Stomach (tissue), 4 donors: ENCODE measurements around the gene CD82.

ENCODE experiments used
- EP300 ChIP-seq: sonication (generic); formaldehyde crosslinking; IDR thresholded peaks from one replicate; pipeline ENCODE4 v1.6.1; 2017; ENCODE audit warnings: antibody characterized with exemption
- TF ChIP-seq, protein P1 (sequence below), 7 experiments: fragments of 450-650 bp in 4 of 7; fragments of 200-600 bp in 3 of 7; sonication (generic) in 3 of 7; IDR thresholded peaks; one replicate each; pipeline ENCODE4 v1.5.1; 2016 to 2019; ENCODE audit warnings: antibody characterized with exemption in 7 of 7, control low read depth in 2 of 7, mild to moderate bottlenecking in 1 of 7

DNA sequence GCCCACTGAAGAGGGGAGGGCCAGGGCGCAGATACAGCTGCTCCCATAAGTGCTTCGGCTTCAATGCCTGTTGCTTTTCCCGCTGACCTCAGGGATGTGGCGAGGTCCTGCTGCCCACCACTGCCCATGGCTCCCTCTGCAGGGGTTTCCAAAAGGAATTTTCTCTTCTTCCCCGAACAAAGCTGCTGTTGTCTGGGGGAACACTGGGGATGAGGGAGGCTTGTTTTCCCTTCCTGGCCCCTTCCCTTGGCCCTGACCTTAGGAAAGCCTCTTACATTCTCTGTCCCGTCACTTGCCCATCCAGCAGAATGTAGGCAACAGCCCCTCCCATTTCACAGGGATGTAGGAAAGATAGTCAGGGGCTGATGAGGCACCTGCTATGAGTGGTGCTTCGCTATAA is 34.8 kb downstream of the CD82 start:
- TF ChIP-seq, protein P1, sequence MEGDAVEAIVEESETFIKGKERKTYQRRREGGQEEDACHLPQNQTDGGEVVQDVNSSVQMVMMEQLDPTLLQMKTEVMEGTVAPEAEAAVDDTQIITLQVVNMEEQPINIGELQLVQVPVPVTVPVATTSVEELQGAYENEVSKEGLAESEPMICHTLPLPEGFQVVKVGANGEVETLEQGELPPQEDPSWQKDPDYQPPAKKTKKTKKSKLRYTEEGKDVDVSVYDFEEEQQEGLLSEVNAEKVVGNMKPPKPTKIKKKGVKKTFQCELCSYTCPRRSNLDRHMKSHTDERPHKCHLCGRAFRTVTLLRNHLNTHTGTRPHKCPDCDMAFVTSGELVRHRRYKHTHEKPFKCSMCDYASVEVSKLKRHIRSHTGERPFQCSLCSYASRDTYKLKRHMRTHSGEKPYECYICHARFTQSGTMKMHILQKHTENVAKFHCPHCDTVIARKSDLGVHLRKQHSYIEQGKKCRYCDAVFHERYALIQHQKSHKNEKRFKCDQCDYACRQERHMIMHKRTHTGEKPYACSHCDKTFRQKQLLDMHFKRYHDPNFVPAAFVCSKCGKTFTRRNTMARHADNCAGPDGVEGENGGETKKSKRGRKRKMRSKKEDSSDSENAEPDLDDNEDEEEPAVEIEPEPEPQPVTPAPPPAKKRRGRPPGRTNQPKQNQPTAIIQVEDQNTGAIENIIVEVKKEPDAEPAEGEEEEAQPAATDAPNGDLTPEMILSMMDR (IDR thresholded peaks at IDR 0.05): no peak
- TF ChIP-seq EP300: no peak
